ENCODE measurements around the gene LRRTM4.

LRRTM4 gene

DNA sequence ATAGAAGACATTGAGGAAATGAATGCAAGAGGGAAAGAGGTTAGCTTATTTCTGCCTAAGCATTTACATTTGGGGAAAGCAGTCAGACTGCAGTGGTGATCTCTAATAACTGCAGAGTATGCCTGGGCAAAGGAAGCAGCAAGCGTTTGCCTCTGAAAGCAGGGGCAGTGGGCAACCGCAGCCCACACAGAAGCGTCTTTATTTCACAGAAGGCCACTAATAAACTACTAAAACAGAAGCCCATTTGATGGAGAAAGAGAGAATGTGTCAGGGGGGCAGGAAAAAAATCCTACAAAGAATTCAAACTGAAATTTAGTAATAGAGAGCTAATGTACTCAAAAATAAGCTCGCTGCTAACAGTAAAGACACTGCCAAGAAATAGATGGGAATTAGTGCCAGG is 53.1 kb downstream of the LRRTM4 start:
- no peak for DNase-seq

DNA sequence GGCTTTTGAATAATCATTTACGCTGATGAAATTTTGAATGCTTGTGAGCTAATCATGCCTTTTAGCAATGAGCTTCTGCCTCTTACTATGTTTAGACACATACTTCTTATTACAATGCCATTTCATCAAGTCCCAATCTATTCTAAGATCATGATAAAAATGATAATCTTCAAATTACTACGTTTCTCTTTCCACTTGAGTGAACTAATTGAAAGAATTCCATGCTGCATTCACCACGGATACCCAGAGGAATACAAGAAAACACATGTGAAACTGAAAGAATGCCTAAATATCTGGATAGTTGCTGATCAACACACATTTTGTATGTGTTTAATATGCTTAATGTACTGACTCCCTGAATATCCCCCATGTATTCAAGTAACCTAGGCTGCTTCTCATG is 62.3 kb downstream of the LRRTM4 start:
- no peak for DNase-seq

GRCh38 chr2:77458216-77458615 is 64.0 kb downstream of the LRRTM4 start:
- no peak for DNase-seq

GRCh38 chr2:77457665-77458064 is 64.5 kb downstream of the LRRTM4 start:
- no peak for DNase-seq

DNA sequence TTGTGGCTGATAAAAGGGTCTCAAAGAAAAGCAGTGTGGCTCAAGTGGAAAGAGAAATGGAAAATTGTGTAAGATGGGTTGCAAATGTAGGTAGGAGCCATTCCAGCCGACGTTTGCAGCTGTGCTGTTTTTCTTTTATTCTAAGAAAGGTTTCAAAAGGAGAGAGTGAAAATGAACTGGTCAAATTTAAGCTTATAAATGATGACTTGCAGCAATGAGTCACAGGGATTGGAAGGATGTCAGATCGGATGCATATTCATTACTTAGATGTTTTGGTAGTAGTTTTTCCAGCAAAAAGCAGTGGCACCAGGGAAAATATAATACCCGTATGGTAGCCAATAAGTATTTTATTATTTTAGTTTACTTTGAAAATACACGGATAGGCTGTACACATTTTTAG is 79.1 kb downstream of the LRRTM4 start:
- DNase-seq: no peak

DNA sequence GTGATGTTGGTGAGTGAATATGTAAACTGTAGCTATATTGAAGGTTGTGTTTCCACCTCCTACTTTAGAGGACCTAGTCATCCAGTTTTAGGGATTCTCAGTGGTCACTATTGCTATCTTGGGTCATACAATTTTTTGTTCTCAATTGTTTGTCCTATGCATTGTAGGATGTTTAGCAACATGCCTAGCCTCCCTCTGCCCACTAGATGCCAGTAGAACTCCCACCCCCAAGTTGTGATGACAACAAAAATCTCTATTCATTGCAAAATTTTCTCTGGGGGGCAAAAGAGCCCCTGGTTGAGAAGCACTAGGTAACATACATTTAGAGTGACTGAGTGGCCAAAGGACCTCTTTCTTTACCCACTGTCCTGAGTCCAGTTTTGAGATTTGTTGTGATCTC is 87.3 kb downstream of the LRRTM4 start:
- no peak for DNase-seq

DNA sequence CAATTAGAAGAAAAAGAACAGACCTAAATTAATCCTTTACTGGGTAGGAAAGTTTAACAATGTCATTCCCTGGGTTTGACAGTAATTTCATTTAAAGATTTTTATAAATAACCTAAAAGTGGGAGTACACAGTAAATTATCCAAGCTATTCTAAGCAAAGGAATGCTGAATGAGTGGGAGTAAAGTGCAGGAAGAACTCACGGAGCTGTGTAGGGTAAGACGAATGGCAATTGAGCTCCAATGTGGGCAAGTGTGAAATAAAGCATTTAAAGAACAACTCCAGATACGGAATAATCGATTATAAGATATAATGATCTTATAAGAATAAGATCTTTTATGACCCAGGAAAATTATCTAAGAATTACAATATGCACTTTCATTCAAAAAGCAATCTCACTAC is 93.2 kb downstream of the LRRTM4 start:
- DNase-seq: no peak

GRCh38 chr2:77421971-77422370 is 100.2 kb downstream of the LRRTM4 start:
- DNase-seq: no peak

- no peak for DNase-seq
Observed at GRCh38 chr2:77418537-77418936, 103.6 kb downstream of the LRRTM4 start.

- DNase-seq: no peak
Observed at GRCh38 chr2:77404189-77404588, 118.0 kb downstream of the LRRTM4 start.

DNA sequence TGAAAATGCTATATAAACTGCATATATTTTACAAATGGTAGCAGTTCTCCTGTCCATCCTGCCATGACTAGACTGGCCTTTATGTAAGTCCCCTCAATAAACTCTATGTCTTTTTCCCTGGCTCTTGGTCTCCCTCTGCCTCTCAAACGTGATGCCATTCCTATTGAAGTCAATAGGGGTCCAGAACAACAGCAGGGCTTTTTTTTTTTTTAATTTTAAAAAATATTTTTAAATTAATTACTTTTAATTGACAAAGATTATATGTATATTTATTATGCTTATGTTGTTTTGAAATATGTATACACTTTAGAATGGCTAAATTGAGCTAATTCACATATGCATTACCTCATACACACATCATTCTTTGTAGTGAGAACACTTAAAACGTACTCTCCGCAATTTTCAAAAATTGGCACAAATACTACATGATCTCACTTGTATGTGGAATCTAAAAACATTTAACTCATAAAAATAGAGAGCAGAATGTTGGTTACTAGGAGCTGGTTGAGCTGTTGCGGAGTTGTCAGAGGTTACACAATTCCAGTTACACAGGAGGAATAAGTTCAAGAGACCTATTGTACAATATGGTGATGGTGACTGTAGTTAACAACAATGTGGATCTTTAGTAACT is 123.1 kb downstream of the LRRTM4 start:
- no peak for DNase-seq

DNA sequence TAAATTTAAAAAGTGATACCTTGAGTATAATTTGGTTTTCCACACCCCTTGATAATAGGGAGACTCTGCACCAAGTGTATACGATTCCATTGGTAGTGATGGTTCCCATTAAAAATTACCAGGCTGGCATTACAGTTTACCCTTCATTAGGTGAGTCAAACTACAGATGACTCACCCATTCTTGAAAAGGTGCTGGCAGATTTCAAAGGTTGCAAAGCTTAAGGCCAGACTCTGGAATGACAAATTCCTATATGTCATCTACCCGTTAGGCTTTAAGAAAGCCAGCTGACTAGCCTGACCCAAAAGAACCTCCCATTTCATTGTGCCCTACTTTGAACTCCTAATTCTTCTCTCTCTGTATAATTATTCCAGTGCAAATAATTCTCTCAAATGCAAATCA is 124.4 kb downstream of the LRRTM4 start:
- no peak for DNase-seq

GRCh38 chr2:77395011-77395410 is 127.2 kb downstream of the LRRTM4 start:
- no peak for DNase-seq

GRCh38 chr2:77391119-77391518 is 131.1 kb downstream of the LRRTM4 start:
- DNase-seq: no peak

DNA sequence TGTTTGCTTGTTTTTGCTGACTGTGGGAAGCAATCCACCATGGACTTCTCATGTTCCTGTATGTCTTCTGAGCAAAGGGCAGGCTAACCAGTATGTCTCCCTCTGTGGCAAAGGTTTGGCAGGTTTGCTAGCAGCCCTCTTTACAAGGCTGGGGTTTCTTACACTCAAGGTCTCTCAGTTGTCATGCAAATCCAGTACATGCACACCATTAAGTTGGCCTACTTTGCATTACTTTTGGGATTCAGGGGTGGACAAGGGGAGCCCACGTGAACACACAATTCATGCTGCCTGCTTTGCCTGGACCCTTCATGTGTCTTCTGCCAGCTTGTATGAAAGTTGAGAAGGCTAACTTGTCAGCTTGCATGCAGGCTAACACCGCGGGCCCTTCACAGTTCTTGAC is 134.9 kb downstream of the LRRTM4 start:
- DNase-seq: no peak

- DNase-seq: no peak
Observed at GRCh38 chr2:77372636-77373035, 149.5 kb downstream of the LRRTM4 start.

GRCh38 chr2:77370511-77370910 is 151.7 kb downstream of the LRRTM4 start:
- DNase-seq: no peak

GRCh38 chr2:77363277-77363676 is 158.9 kb downstream of the LRRTM4 start:
- DNase-seq: no peak

- no peak for DNase-seq
Observed at GRCh38 chr2:77348821-77349220, 173.4 kb downstream of the LRRTM4 start.

DNA sequence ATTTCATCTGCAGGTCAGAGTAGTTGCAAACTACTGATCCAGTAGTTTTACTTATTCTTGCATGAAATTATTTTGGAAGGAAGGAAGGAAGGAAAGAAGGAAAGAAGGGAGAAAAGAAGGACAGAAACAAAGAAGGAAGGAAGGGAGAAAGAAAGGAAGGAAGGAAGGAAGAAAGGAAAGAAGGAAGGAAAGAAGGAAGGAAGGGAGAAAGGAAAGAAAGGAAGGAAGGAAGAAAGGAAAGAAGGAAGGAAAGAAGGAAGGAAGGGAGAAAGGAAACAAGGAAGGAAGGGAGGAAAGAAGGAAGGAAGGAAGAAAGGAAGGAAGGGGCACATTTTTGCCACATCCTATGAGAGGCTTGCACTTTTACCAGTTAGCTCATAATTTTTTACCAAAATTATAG is 186.2 kb downstream of the LRRTM4 start:
- DNase-seq: no peak

GRCh38 chr2:77328134-77328931 is 193.8 kb downstream of the LRRTM4 start:
- DNase-seq: no peak

GRCh38 chr2:77325395-77325794 is 196.8 kb downstream of the LRRTM4 start:
- DNase-seq: no peak

DNA sequence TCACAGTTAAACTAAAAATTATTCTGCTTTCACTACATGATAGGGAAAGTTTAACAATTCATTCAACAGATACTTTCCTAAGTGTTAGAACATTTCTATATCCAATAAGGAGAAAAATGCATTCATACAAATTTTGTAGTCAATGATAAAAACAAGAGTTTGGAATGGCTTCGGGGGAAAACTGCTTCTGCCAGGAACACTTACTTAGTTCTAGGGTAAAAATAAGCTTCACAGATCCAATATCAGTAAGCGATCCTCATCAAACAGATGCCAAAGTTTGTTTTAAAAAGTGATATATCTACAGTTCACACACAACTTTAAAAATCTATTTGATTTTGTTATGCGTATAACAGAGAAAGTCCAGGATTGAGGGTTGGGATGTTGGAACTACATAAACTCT is 199.7 kb downstream of the LRRTM4 start:
- no peak for DNase-seq

DNA sequence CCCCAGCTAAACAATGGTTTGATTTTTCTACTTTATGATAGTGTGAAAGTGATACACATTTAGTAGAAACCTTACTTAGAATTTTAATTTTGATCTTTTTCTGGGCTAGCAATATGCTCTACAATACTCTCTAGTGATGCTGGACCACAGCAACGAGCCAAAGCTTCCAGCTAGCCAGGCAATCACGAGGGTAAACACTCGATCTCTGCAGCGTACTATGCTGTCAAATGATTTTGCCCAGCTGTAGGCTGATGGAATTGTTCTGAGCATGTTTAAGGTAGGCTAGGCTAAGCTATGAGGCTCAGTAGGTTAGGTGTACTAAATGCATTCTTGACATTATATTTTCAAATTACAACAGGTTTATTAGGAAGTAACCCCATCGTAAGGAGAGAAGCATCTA is 207.5 kb downstream of the LRRTM4 start:
- no peak for DNase-seq

- DNase-seq: no peak
Observed at GRCh38 chr2:77310416-77310815, 211.8 kb downstream of the LRRTM4 start.
